Activated CD4-positive, alpha-beta T cell treated with anti-CD3 and anti-CD28 coated beads for 4 hours (primary cell): Measurements from ENCODE around the gene BCORL1.

Experiments
- DNase-seq, 2 donors: peaks; one replicate each; pipeline ENCODE4 v3.0.0-alpha.2; 2020

Gene BCORL1

DNA sequence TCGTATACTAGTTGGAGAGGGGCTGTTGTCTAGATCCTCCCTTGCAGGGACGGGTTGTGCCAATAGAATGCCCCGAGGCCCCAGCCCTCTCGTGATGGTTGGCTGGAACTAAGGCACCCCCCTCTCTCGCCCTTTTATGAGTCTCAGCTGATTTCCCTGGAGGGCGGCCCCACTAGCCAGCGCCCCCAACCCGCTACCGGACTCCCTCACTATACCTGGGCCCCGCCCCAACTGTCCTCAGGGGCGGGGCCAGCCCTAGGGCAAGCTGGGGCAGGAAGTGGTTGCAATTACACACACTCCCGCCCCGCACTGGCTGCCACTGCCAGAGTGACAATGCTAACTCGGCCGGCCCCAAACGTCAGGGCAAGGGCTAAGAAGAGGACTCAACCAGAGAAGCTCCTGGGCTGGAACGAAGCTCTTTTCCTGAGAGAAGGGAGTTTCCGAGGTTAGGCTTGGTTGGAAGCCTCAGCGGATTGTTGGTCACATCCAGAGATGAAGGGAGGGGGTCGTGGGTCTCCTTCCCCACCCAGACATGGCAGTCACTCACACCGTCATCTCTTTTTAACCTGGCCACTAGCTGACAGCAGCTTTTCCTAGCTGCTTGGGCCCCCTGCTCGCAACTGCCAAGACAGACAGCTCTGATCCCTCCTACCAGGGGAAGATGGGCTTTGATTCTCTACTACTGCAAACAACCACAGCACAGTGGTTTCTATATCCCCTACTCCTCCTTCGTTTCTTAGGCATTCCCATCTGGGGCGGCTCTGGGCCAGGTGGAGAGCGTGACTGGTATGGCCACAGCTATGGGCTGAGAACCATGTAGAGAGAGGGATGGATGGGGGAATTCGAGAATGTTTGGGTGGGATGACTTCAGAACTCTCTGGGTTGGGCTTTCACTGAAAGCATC, 21.0 kb upstream of the BCORL1 start:
- peak; percentile 56 to 60 for DNase-seq

DNA sequence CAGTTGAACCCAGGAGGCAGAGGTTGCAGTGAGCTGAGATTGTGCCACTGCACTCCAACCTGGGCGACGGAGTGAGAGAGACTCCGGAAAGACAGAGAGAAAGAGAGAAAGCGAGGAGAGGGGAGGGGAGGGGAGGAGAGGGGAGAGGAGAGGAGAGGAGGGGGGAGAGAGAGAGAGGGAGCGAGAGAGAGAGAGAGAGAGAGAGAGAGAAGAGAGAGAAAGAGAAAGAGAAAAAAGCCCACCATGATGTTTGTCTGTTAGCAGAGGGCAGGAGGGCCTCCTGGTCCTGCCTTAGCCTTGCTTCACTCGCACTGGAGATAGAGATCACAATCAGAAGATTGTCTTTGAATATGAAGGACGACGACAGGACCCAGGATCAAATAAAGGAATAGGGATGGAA, 18.7 kb upstream of the BCORL1 start:
- DNase-seq: no peak

DNA sequence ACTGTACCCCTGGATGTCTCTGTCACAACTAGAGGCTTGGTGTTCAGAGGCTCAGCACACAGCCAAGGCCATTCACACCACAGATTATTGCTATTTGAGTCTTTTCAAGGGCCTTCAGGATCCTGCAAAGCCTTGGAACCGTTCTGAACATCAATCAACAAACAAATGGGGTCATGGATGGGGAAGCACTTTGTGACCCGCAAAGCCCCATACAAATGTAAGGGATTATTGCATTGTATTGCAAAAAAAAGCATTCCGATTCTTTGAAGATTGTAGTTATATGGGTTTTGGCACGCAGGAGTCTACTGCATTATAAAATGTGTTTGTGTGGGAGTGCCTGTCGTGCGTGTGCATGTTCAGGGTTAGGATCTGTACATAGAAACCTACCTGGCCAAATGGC, 17.3 kb upstream of the BCORL1 start:
- no peak for DNase-seq

DNA sequence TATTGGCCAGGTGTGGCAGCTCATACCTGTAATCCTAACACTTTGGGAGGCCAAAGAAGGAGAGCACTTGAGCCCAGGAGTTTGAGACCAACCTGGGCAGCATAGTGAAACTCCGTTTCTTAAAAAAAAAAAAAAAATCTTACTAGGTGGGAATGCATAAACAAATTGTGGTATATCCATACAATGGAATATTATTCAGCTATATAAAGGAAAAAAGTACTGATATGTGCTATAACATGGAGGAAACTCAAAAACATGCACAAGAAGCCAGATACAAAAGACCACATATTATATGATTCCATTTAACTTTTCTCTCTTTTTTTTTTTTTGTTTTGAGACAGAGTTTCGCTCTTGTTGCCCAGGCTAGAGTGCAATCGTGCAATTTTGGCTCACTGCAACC, 13.5 kb upstream of the BCORL1 start:
- no peak for DNase-seq

DNA sequence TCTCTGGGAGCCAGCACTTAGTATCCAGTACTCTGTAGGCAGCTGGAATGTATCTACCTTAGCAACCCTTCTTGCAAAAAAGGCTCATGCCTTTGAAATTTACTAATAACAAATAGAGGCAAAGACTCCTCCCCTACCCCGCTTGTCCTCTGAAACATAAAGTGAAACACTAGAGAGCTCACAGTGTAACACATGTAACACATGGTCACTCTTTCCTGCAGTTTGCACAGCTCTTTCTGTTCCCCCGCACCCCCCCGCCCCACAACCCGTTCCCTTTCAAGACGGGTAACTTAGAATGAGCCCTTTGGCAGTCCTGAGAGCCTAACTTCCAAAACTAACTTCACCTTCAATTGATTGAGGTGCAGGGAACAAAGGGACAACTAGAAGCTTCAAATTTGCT, 6.0 kb upstream of the BCORL1 start:
- DNase-seq: no peak

DNA sequence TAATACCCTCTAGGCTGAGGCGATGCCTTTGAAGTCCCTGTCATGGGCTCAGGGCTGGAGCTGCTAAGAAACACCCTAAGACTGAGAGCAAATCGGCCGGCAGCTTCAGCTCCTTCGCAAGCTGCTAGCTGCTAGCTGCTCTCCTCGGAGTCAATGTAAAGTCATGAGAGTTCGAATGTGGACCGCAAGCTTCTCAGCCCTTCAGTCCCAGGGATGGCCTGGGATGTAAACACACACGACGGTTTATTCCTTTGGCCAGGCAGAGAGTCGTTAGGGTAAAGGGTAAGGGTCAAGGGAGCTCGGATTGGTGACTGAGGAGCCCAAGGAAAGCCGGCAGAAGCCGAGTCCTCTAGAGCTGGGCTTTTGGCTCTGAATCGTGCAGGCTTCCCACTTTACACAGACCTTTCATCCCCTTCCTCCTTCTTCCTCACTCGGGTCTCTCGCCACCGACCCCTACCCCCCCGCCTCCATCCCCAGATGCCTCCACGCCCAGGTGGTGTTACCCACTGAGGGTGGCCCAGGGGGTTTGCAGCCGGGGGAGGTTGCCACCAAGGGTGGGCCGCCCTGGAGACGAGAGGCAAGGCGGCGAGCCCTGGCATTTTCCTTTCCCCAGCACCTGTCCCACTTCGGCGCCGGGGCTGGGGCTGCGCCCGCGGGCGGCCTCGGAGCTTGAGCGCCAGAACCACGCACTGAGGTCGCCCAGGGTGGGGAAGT, 3.1 kb upstream of the BCORL1 start:
- DNase-seq: no peak

DNA sequence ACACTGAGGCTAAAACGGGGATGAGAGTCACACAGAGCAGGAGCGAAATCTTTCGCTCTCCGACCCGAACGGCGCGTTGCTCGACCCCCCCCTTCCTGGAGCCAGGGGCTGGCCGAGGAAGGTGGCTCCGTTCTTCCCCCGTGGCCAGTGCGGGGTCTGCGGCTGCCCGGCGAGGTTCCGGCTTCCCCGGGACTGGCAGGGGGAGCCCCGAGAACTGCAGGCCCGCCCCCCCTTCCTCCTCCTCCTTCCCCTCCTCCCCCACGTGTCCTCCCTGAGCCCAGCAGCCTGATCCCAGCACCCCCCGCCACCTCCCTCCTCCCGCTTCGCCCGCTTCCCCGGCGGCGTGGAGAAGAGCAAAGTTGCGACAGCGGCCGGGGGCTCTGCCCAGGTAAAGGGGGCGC, 2.4 kb upstream of the BCORL1 start:
- DNase-seq: peak; percentile 32 to 48

DNA sequence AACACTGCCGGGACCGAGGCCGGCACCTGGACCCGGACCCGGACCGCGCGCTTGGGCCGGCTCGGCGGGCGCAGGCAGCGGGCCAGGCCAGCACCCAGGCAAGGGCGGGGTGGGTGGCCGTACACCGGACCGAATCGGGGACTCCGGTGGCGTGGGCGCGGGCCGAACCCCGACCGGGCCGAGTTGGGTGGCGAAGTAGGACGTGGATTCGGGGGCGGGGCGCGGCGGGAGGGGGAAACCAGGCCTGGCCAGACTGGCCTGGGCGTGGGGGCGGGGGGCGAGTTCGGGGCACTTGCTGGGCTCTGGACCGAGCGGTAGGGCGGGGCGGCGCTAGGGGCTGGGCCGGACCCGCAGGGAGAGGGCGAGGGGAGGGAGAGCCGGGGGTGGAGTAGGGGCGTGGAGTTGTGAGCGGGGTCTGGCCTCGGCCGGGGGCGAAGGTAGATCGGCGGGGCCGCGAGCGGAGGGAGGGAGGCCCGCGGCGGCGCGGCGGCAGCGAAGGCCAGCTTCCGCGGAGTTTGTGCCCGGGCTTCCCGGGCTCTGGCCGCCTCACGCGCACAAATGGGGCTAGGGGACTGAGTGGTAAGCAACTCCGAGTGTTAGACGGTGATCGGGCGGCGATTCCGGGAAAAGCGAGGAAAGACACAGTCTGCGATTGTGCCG, 1.8 kb upstream of the BCORL1 start:
- peak; percentile 12 to 20 for DNase-seq

DNA sequence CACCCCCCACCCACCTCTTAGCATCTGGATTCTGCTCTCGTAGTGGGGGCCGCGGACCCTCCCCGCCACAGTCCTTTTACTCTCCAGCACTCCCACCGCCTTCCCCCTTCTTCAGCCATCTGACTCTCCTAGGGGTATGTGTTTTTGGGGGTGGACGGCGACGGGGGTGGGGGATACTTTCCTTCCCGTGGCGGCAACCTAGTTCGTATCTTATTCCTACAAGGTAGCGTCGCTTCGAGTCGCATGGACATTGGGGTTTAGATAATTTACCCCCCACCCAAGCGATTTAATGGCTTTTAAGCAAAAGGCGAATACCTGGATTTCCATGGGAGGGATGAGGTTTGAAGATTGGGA, 1.3 kb upstream of the BCORL1 start:
- DNase-seq: no peak

DNA sequence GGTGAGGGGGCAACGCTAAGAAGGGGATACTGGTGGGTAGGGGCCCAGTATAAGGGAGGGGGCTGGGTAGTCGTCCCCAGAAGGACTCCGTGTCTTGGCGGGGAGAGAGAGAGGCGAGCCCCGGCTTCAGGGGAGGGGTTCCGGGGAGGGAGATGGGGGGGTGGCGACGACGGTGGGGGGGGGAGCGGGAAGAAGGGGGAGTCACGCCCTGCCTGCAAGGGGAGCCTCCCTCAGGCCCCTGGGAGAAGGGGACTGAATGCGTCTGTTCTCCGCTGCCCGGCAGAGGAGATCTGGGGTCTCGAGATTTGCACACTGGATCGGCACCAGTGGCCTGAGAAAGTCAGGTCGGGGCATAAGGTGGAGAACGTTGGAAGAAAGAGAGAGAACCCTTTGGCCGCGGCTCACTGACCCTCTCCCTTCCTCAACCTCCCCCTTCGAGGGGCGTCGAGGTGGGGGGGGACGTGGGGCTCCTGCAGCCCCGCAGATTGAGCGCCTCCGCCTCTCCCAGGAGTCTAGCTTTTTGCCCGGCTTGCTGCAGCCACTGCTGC, 609 bp upstream of the BCORL1 start:
- DNase-seq: peak; percentile 3 to 8

DNA sequence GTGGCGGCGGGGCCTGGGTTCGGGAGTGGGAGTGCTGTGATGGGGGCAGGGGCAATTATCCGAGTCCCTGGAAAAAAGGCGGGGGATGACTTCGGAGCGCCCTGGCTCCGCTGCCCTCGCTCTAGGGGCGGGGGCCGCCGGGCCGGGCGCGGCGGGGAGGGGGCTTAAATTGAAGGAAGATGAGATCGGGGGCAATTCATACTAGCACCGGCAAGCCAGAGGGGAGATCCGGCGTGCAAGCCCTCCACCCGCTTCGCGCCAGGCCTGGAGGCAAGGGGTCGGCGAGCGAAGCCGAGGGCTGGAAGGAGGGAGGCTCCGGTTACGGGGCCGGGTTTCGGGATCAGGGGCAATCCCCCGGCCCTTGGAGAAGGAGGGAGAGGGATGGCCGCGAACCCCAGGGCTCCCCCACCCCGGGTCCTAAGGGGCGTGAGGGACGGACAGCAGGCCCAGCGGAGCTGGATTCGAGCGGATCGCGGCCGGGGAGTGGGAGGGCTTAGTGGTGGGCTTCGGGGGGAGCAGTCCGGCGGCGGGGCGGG, 1.2 kb downstream of the BCORL1 start:
- peak in 1 of 2 donors; percentile 4 for DNase-seq

DNA sequence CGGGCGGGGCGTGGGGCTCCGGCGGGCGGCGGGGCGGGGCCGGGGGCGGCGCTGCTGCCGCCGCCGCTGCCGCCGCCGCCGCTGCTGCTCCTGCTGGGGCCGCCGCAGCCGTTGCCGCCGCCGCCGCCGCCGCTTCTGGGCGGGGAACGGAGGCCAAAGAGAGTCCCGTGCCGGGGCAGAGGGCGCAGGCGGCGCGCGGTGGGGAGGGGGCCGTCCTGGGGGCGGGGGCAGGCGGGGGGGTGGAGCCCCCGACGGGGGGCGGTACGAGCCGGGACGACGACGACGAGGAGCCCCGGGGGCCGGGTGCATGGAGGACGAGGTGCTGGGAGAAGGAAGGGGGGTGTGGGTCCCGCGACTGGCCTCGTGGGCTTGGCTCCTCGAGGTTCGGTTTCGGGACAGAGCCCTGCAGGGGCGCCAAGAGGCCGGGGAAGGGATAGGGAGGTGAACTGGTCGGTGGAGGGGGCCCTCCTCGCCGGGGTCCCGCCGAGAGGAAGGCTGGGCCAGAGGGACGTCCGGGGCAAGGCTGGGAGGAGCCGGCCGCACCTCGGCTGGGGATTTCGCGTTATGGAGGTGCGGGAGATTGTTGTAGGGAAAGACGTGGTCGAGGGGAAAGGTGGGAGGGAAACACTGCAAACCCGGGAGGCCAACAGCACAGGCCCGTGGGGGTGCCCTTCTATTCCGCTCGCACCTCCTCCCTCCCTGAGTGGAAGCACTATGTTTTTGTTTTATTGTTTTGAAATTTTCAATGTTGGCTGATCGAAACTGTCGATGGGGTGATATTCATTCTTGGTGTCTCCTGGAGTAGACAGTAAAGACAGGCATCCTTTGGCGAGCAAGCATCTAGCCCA, 1.9 kb downstream of the BCORL1 start:
- peak; percentile 25 for DNase-seq

DNA sequence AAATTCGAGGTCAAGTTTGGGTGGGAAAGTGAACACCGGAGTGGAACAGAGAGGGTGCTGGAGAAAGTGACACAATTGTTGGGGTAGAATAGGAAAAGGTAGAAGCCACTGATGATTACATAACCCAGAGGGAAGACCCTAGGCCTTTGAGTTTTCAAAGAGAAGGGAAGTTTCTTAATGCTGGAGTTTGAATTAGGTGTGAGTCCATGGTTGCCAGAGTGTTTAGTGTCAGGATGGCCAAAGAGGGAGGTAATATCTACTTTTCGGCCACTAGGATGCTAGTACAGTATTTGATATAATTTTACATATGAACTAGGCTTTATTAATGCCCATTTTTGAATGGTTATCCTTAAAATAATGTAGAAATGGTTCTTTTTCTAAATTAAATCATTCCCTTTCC, 5.4 kb downstream of the BCORL1 start:
- no peak for DNase-seq

DNA sequence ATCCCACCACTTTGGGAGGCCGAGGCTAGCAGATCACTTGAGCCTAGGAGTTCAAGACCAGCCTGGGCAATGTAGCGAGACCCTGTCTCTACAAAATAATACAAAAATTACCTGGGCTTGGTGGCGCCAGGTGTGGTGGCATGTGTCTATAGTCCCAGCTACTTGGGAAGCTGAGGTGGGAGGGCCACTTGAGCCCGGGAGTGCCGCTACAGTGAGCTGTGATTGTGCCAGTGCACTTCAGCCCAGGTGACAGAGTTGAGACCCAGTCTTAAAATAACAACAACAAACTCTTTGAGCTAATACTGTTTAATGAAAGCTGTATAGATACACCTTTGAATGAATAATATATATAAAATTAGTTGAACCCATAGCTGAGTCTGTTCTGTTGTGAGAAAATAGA, 9.7 kb downstream of the BCORL1 start:
- DNase-seq: no peak

DNA sequence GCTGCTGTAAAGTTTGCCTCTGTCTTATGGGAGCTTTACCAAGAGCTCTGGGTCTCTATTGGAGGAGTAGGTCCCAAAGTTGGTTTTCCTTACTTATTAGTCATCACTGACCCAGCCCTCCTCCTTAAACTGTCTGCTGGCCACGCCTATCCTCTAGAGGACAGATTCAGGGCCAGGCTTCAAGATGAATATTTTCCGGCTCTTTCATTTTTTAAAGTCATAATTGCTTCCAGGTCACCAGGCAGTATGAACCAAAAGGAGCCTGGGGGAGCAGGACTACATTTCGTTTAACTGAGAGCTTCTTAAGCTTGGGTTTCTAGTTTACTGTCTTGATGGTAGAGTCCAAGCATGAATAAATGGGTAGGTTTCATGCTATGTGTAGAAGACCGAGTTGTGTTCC, 13.7 kb downstream of the BCORL1 start:
- DNase-seq: no peak

DNA sequence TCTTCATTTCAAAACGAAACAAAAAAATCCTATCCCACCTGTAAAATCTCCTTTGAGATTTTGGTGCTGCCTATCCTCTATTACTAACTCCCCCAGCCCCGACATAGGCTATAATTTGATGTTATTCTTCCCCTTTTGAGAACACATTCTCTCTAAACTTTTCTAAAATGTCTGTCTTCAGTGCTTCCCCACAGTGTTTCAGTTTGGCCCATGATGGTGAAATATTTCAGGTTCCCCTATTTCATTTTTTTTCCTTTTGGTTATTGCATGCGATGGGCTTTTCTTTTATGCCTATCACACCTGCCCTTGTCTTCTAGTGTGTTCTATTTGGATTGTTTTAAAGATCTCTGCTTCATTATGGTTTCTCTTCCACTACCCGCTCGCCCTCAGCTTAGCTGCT, 14.7 kb downstream of the BCORL1 start:
- DNase-seq: no peak

DNA sequence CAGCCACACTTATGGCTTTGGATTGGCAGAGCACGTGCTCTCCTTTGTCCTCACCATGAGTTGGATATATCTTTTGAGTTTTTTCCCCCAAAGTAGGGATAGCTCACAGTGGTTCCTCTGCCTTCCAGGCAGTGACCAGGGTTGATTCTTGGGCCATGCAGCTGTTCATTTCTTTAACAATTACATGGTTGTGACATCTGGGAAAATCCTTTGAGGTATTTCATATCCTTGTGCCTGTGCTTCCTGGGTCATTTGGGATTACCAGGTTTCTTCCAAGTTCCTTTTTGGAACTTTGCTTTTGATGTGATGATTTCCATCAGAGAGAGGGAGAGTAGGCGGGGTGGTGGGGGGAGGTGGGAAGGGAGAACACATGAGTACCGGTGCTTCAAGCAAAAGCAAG, 15.6 kb downstream of the BCORL1 start:
- DNase-seq: no peak

DNA sequence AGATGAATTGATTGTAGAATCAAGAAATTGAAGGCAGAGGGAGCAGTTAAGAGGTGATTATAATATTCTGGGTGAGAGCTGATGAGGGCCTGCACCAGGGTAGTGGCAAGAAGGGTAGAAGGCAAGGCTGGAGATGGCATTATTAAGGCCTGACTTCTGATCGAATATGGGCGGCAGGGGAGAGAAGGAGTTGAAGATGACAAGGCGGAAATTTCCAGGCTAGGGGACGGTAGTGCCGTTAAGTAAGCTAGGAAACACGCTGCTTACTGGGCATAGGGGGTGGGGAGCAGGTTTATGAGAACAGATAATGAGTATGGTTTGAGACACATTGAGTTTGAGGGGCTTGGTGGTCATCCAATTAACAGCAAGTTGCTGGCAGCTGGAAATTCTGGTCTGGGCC, 19.5 kb downstream of the BCORL1 start:
- DNase-seq: no peak

DNA sequence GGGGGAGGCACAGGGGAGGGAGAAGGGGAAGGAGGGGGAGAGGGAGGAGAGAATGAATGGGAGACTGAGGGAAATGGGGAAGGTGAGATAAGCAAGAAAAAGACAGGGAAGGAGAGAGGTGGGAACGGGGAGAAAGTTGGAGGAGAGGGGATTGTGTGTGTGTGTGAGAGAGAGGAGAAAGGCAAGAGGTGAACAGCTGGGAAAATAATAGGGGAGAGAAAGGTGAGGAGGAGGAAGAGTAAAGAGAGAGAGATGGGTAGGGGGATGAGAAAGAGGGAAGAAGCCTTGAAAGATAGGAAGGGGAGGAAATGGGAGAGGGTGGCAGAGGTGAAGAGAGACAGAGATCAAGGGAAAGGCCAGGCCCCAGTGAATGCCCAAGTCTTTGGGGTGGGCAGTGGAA, 20.1 kb downstream of the BCORL1 start:
- no peak for DNase-seq

DNA sequence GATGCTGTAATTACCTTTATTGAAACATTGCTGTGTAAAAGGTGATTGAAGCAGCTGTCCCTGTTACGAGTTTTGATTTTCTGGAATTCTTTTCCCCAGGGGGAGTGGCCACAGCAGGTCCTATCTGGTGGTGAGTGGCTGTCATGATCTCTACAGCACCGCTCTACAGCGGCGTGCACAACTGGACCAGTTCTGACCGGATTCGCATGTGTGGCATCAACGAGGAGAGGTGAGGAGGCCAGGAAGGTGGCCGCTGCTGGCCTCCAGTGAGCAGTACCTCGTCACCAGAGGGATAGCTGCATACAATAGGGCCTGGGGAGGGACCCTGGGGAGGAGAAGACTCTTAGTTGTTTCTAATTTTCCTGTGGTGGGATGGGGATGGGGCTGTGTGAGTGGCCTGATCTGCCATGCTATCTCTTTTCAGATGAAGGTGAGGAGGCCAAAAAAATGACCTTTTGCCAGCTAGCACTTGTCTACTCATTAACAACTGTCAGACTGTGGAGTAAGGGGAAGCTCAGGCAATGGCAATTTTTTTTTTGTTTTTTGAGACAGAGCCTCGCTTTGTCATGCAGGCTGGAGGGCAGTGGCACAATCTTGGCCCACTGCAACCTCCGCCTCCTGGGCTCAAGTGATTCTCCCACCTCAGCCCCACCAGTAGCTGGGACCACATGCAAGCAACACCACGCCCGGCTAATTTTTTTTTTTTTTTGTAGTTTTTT, 22.8 kb downstream of the BCORL1 start:
- no peak for DNase-seq

DNA sequence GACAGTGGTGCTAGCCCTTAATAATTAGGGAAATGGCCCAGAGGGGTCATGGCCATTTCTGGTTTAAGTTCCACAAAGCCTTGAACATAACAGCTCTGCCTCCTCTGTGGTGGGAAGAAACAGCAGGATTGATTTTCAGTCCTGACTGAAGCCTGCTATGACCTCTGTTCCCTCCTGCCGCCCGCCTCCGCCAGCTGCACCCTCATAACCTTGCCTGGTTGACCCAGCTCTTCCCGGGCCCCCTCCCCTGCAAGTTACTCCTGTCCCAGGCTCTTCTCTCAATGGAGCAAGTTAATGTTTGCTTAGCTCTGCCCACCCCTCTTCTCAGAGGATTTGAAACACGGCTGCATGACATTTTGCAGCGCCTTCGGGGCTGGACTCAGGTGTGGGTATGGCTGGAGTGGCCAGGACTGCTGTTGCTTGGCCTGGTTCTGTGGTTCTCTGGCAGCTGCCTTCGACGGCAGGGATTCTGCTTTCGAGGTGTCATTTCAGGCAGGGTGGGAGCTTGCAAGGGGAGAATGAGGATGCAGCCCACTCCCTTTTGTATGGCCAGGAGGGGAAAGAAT, 27.3 kb downstream of the BCORL1 start:
- no peak for DNase-seq
